Measurements from ENCODE around the gene PROC.

The PROC gene

DNA sequence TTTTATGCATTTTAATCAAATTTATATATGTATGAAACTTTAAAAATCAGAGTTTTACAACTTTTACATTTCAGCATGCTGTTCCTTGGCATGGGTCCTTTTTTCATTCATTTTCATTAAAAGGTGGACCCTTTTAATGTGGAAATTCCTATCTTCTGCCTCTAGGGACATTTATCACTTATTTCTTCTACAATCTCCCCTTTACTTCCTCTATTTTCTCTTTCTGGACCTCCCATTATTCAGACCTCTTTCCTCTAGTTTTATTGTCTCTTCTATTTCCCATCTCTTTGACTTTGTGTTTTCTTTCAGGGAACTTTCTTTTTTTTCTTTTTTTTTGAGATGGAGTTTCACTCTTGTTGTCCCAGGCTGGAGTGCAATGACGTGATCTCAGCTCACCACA lies 5.7 kb downstream of the PROC start:
- TF ChIP-seq CTCF (IDR thresholded peaks at IDR 0.05; ENCODE audit: low read depth, low read length, missing control alignments) = no peak
- DNase-seq (ENCODE audit: low read depth) = no peak
- no peak overlapping the region for H3K4me3 ChIP-seq (ENCODE audit: low read depth, low read length)

GRCh38 chr2:127424598-127425520 lies 6.6 kb downstream of the PROC start:
- TF ChIP-seq CTCF (IDR thresholded peaks at IDR 0.05; ENCODE audit: low read depth, low read length, missing control alignments) = no peak
- no peak for DNase-seq (ENCODE audit: low read depth)
- H3K4me3 ChIP-seq (ENCODE audit: low read depth, low read length) = no peak overlapping the region

GRCh38 chr2:127425540-127426490 lies 7.6 kb downstream of the PROC start:
- TF ChIP-seq CTCF (IDR thresholded peaks at IDR 0.05; ENCODE audit: low read depth, low read length, missing control alignments) = no peak
- no peak for DNase-seq (ENCODE audit: low read depth)
- H3K4me3 ChIP-seq (ENCODE audit: low read depth, low read length) = no peak overlapping the region

- DNase-seq (ENCODE audit: low read depth) = no peak
- no peak overlapping the region for H3K4me3 ChIP-seq (ENCODE audit: low read depth, low read length)
- no peak for TF ChIP-seq CTCF (IDR thresholded peaks at IDR 0.05; ENCODE audit: low read depth, low read length, missing control alignments)
These were observed 8.5 kb downstream of the PROC start for GRCh38 chr2:127426501-127427354.

DNA sequence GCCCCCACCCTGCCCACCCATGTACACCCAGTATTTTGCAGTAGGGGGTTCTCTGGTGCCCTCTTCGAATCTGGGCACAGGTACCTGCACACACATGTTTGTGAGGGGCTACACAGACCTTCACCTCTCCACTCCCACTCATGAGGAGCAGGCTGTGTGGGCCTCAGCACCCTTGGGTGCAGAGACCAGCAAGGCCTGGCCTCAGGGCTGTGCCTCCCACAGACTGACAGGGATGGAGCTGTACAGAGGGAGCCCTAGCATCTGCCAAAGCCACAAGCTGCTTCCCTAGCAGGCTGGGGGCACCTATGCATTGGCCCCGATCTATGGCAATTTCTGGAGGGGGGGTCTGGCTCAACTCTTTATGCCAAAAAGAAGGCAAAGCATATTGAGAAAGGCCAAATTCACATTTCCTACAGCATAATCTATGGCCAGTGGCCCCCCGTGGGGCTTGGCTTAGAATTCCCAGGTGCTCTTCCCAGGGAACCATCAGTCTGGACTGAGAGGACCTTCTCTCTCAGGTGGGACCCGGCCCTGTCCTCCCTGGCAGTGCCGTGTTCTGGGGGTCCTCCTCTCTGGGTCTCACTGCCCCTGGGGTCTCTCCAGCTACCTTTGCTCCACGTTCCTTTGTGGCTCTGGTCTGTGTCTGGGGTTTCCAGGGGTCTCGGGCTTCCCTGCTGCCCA lies 9.3 kb downstream of the PROC start:
- no peak for DNase-seq (ENCODE audit: low read depth)
- H3K4me3 ChIP-seq (ENCODE audit: low read depth, low read length) = no peak overlapping the region
- TF ChIP-seq CTCF (IDR thresholded peaks at IDR 0.05; ENCODE audit: low read depth, low read length, missing control alignments) = no peak
